ENCODE data around the gene C2orf49. TPM values are rescaled to one million over a fixed set of nuclear protein-coding genes. Genes with fewer than 3 reads are reported as not detected.

C2orf49 gene
- total RNA-seq, 2 donors from 2014 or later = 18.1 to 22.2 TPM

DNA sequence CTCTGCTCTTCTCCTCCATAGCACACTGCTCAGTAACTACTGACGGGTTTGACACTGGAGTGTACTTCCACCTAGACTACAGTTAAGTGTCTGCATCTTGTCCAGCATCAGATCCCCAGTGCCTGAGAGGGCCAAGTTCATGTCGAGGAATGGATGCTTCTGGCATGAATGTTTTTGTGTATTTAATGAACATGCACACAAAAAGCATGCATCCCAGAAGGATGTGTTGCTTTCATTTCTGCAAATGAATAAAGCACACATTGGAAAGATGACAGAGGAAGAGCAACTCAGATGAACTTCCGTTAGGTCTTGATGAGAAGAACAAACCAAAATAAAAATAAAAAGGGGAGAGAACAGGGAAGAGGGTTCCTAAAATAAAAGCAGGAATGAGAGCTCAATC, 27.9 kb downstream of the C2orf49 start:
- Histone ChIP-seq H3K27ac (ENCODE audit: low read depth, low read length) (no peak overlapping the region), H3K4me1 (ENCODE audit: control insufficient read depth, insufficient read depth, low read length) (no peaks in the 10 kb centered on the region), H3K9ac (ENCODE audit: extremely low read depth, low read length, poor library complexity, severe bottlenecking) (no peak overlapping the region), H3K9me3 (ENCODE audit: control insufficient read depth, low read length) (no peaks in the 10 kb centered on the region), H3K4me3 (ENCODE audit: low read length) (no peak overlapping the region), H3K27me3 (ENCODE audit: control insufficient read depth, insufficient read depth, low read length, poor library complexity, severe bottlenecking) (no peaks in the 10 kb centered on the region), H3K36me3 (ENCODE audit: control insufficient read depth, insufficient read depth, low read length) (peaks cover 58% of the 10 kb centered on the region)
- peaks cover 24% of the 10 kb centered on the region for H3K36me3 Mint-ChIP-seq (ENCODE audit: low read depth)
- H3K27ac Mint-ChIP-seq = no peak overlapping the region
- no peaks in the 10 kb centered on the region for H3K4me1 Mint-ChIP-seq
- no peaks in the 10 kb centered on the region for H3K27me3 Mint-ChIP-seq (ENCODE audit: insufficient read depth)
- WGBS, 2 experiments (ENCODE audit: insufficient coverage in 1 of 2, insufficient read length in 1 of 2) = 92 to 94% methylated on average over 3 of the region's 3 CpGs
- DNase-seq = no peak
- TF ChIP-seq CTCF (conservative IDR thresholded peaks at IDR 0.05) = no peak
- H3K9me3 Mint-ChIP-seq = no peaks in the 10 kb centered on the region
- no peak overlapping the region for H3K4me3 Mint-ChIP-seq

- Histone ChIP-seq H3K4me3 (ENCODE audit: low read length) (no peak overlapping the region), H3K27ac (ENCODE audit: low read depth, low read length) (no peak overlapping the region), H3K9me3 (ENCODE audit: control insufficient read depth, low read length) (no peaks in the 10 kb centered on the region), H3K36me3 (ENCODE audit: control insufficient read depth, insufficient read depth, low read length) (peaks cover 57% of the 10 kb centered on the region), H3K4me1 (ENCODE audit: control insufficient read depth, insufficient read depth, low read length) (no peaks in the 10 kb centered on the region), H3K9ac (ENCODE audit: extremely low read depth, low read length, poor library complexity, severe bottlenecking) (no peak overlapping the region), H3K27me3 (ENCODE audit: control insufficient read depth, insufficient read depth, low read length, poor library complexity, severe bottlenecking) (no peaks in the 10 kb centered on the region)
- no peaks in the 10 kb centered on the region for H3K9me3 Mint-ChIP-seq
- WGBS, 2 experiments (ENCODE audit: insufficient coverage in 1 of 2, insufficient read length in 1 of 2) = 89 to 100% methylated on average over 3 to 8 of the region's 8 CpGs
- H3K27me3 Mint-ChIP-seq (ENCODE audit: insufficient read depth) = no peaks in the 10 kb centered on the region
- H3K27ac Mint-ChIP-seq = no peak overlapping the region
- DNase-seq = no peak
- no peak overlapping the region for H3K4me3 Mint-ChIP-seq
- no peaks in the 10 kb centered on the region for H3K4me1 Mint-ChIP-seq
- peaks cover 27% of the 10 kb centered on the region for H3K36me3 Mint-ChIP-seq (ENCODE audit: low read depth)
- TF ChIP-seq CTCF (conservative IDR thresholded peaks at IDR 0.05) = no peak
These were observed 31.5 kb downstream of the C2orf49 start for GRCh38 chr2:105368759-105369408.

DNA sequence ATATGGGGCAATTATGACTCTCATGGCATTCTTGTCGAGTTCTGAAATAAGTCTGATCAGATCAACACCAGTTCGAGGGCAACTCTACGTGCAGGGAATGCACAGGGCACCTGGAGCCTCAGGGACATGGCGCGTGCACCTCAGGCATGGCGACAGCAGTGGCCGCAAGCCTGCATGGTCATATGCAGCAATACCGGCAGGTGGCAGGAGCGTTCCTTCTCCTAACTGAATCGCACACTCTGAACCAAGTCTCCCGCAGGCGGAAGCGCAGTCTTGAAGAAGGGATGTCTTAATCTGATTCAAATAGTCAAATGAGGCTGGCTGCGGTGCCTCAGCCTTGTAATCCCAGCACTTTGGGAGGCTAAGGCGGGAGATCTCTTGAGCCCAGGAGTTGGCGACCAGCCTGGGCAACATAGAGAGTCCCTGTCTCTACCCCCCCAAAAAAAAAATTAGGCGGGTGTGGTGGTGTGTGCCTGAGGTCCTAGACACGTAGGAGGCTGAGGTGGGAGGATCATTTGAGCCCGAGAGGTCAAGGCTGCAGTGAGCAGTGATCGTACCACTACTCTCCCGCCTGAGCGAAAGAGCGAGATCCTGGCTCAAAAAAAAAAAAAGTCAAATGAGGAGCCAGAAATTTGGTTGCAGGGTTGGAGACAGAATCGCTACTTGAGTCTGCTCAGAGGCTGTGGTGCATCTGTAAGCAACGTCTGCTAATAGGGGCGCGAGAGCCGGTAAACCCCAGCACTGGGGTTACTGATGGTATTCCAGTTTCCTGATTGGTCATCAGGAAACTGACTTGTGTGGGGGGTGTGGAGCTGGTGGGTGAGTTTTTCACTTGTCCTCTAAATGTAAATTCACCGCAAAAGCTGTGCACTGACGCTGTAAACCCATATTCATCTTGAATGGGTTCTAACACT, 32.7 kb downstream of the C2orf49 start:
- no peak overlapping the region for H3K9ac ChIP-seq (ENCODE audit: extremely low read depth, low read length, poor library complexity, severe bottlenecking)

More for the DNA sequence above, 32.7 kb downstream of the C2orf49 start:
- no peaks in the 10 kb centered on the region for H3K9me3 Mint-ChIP-seq
- H3K4me1 ChIP-seq (ENCODE audit: control insufficient read depth, insufficient read depth, low read length) = no peaks in the 10 kb centered on the region
- H3K4me1 Mint-ChIP-seq = no peaks in the 10 kb centered on the region
- peak; percentile 96 for DNase-seq
- peaks cover 27% of the 10 kb centered on the region for H3K36me3 Mint-ChIP-seq (ENCODE audit: low read depth)
- peaks cover 49% of the 10 kb centered on the region for H3K36me3 ChIP-seq (ENCODE audit: control insufficient read depth, insufficient read depth, low read length)
- WGBS, 2 experiments (ENCODE audit: insufficient coverage in 1 of 2, insufficient read length in 1 of 2) = 68 to 77% methylated on average over 24 to 30 of the region's 30 CpGs
- TF ChIP-seq CTCF (conservative IDR thresholded peaks at IDR 0.05) = peak; percentile 94
- H3K4me3 Mint-ChIP-seq = no peak overlapping the region
- H3K4me3 ChIP-seq (ENCODE audit: low read length) = no peak overlapping the region
- no peak overlapping the region for H3K27ac ChIP-seq (ENCODE audit: low read depth, low read length)
- no peaks in the 10 kb centered on the region for H3K9me3 ChIP-seq (ENCODE audit: control insufficient read depth, low read length)
- H3K27me3 Mint-ChIP-seq (ENCODE audit: insufficient read depth) = no peaks in the 10 kb centered on the region
- H3K27ac Mint-ChIP-seq = no peak overlapping the region
- H3K27me3 ChIP-seq (ENCODE audit: control insufficient read depth, insufficient read depth, low read length, poor library complexity, severe bottlenecking) = no peaks in the 10 kb centered on the region
